Measurements from ENCODE around the gene APOE. TPM values are rescaled to one million over a fixed set of nuclear protein-coding genes. Genes with fewer than 3 reads are reported as not detected.
"Not testable (repeated sequence)": the region's sequence is repeated elsewhere in the genome, so short reads cannot be mapped to it uniquely, and the experiment has no call there.

Gene APOE
- total and polyA plus RNA-seq, 2 donors (not counting 3 experiments of a cell fraction or from before 2014, with no cell fraction given) = 3.3 to 6.2 TPM

DNA sequence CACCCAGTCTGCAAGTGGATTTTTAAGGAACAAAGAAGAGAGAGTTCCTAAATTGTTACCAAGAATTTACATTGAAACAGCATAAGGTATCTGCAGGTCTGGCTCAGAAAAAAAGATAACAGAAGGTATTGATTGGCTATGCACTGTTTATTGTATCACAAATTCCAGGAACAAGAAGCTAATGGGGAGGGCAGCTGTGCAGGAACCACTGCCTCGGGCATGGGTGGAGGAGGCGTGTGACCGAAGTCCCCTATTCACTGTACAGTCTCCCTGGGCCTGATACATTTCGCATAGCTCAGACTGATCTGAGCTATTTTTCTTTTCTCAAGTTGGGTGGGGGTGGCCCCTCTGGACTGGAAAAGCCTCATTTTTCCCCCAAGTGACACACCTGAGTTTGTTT, 47.8 kb upstream of the APOE start:
- no peak overlapping the region for H2AFZ ChIP-seq (ENCODE audit: low read depth, low read length)
- H3K27ac ChIP-seq (ENCODE audit: insufficient read depth, low read depth, low read length) = no peak overlapping the region
- H4K20me1 ChIP-seq (replicated peaks; ENCODE audit: control insufficient read depth, extremely low read depth, insufficient read depth, low read length) = no peaks in the 10 kb centered on the region
- H3K79me2 ChIP-seq (ENCODE audit: control insufficient read depth, insufficient read depth, low read length) = peaks cover 85% of the 10 kb centered on the region
- DNase-seq (ENCODE audit: low read depth, low spot score) (no peak), FAIRE-seq (no peak)
- H3K27me3 ChIP-seq (ENCODE audit: control insufficient read depth in 2 of 2, insufficient read depth in 2 of 2, low read length in 2 of 2) = no peaks in the 10 kb centered on the region
- intact Hi-C loops (cut with micrococcal nuclease) = no loop called here
- ChIA-PET POLR2A (no interaction called here), CTCF (interaction anchor here (1.0 to 1.6 kb wide), 2 partner anchors 10 to 13 kb away, joined by 3 read pairs; no protein-coding TSS in a partner anchor)
- peaks cover 0 to 8% of the 10 kb centered on the region in 2 experiments for H3K36me3 ChIP-seq (ENCODE audit: control insufficient read depth in 2 of 2, extremely low read depth in 1 of 2, insufficient read depth in 2 of 2, low read length in 2 of 2)
- peaks cover 14% of the 10 kb centered on the region for H3K4me1 ChIP-seq (ENCODE audit: control insufficient read depth, extremely low read depth, insufficient read depth, low read length)
- no TSS peak for BruUV-seq (replicated peaks)
- H3K9me1 ChIP-seq (replicated peaks; ENCODE audit: control insufficient read depth, extremely low read depth, insufficient read depth, low read length) = no peaks in the 10 kb centered on the region
- no peak for TF ChIP-seq EZH2 (IDR thresholded peaks at IDR 0.05; ENCODE audit: borderline replicate concordance, low read depth, low read length, severe bottlenecking)
- TF ChIP-seq MYC (IDR thresholded peaks at IDR 0.05; ENCODE audit: low read depth, low read length) = no peak
- no peak for TF ChIP-seq FOS (IDR thresholded peaks at IDR 0.05; ENCODE audit: borderline replicate concordance, insufficient read depth, low read length)
- TF ChIP-seq GATA2 (IDR thresholded peaks at IDR 0.05; ENCODE audit: insufficient read depth, insufficient read length, low read depth, low read length) = no peak
- TF ChIP-seq POLR2AphosphoS5 (IDR thresholded peaks at IDR 0.05; ENCODE audit: insufficient read depth, low read depth, low read length) = no peak
- TF ChIP-seq POLR2A (IDR thresholded peaks at IDR 0.05; ENCODE audit: low read depth, low read length) = no peak
- TF ChIP-seq, protein P1, sequence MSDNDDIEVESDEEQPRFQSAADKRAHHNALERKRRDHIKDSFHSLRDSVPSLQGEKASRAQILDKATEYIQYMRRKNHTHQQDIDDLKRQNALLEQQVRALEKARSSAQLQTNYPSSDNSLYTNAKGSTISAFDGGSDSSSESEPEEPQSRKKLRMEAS (IDR thresholded peaks at IDR 0.05; ENCODE audit: insufficient read depth, insufficient read length) = no peak
- no peak for TF ChIP-seq JUN (IDR thresholded peaks at IDR 0.05; ENCODE audit: borderline replicate concordance, insufficient read depth, insufficient read length, low read depth)
- TF ChIP-seq, protein P2, sequence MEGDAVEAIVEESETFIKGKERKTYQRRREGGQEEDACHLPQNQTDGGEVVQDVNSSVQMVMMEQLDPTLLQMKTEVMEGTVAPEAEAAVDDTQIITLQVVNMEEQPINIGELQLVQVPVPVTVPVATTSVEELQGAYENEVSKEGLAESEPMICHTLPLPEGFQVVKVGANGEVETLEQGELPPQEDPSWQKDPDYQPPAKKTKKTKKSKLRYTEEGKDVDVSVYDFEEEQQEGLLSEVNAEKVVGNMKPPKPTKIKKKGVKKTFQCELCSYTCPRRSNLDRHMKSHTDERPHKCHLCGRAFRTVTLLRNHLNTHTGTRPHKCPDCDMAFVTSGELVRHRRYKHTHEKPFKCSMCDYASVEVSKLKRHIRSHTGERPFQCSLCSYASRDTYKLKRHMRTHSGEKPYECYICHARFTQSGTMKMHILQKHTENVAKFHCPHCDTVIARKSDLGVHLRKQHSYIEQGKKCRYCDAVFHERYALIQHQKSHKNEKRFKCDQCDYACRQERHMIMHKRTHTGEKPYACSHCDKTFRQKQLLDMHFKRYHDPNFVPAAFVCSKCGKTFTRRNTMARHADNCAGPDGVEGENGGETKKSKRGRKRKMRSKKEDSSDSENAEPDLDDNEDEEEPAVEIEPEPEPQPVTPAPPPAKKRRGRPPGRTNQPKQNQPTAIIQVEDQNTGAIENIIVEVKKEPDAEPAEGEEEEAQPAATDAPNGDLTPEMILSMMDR (IDR thresholded peaks at IDR 0.05; ENCODE audit: extremely low read depth in 1 of 2, insufficient read depth in 1 of 2, low read depth in 1 of 2, low read length in 2 of 2) = no peak
- H3K4me2 ChIP-seq (ENCODE audit: insufficient read depth, low read length) = no peak overlapping the region
- H3K9ac ChIP-seq (replicated peaks; ENCODE audit: extremely low read depth, insufficient read depth, low read length) = no peak overlapping the region
- no peaks in the 10 kb centered on the region for H3K9me3 ChIP-seq (replicated peaks; ENCODE audit: control insufficient read depth, insufficient read depth, low read length)
- no peak overlapping the region for H3K4me3 ChIP-seq (replicated peaks in 1 of 3; ENCODE audit: insufficient read depth in 1 of 3, low read depth in 1 of 3, low read length in 3 of 3)
- dilution Hi-C loops (cut with MboI; ENCODE audit: extremely low pct_ligation_motif_present, low sequenced_read_pairs) = no loop called here

DNA sequence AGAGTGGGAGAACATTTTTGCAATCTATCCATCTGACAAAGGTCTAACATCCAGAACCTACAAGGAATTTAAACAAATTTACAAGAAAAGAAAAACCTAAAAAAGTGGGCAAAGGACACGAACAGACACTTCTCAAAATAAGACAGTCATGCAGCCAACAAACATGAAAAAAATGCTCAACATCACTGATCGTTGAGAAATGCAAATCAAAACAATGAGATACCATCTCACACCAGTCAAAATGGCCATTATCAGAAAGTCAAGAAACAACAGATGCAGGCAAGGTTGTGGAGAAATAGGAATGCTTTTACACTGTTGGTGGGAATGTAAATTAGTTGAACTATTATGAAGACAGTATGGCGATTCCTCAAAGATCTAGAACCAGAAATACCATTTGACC, 44.0 kb upstream of the APOE start:
- POLR2A ChIA-PET; CTCF ChIA-PET; H3K9me3 ChIP-seq (replicated peaks; ENCODE audit: control insufficient read depth, insufficient read depth, low read length); H3K27ac ChIP-seq (ENCODE audit: insufficient read depth, low read depth, low read length); BruUV-seq (replicated peaks); H3K4me2 ChIP-seq (ENCODE audit: insufficient read depth, low read length); dilution Hi-C loops (cut with MboI; ENCODE audit: extremely low pct_ligation_motif_present, low sequenced_read_pairs); DNase-seq (ENCODE audit: low read depth, low spot score); H3K27me3 ChIP-seq (ENCODE audit: control insufficient read depth in 2 of 2, insufficient read depth in 2 of 2, low read length in 2 of 2); H2AFZ ChIP-seq (ENCODE audit: low read depth, low read length); H3K9ac ChIP-seq (replicated peaks; ENCODE audit: extremely low read depth, insufficient read depth, low read length); H3K4me1 ChIP-seq (ENCODE audit: control insufficient read depth, extremely low read depth, insufficient read depth, low read length); H4K20me1 ChIP-seq (replicated peaks; ENCODE audit: control insufficient read depth, extremely low read depth, insufficient read depth, low read length); H3K9me1 ChIP-seq (replicated peaks; ENCODE audit: control insufficient read depth, extremely low read depth, insufficient read depth, low read length); intact Hi-C loops (cut with micrococcal nuclease); H3K4me3 ChIP-seq (replicated peaks in 1 of 3; ENCODE audit: insufficient read depth in 1 of 3, low read depth in 1 of 3, low read length in 3 of 3): not testable (repeated sequence)
- H3K36me3 ChIP-seq (ENCODE audit: control insufficient read depth in 2 of 2, extremely low read depth in 1 of 2, insufficient read depth in 2 of 2, low read length in 2 of 2) = peaks cover 4 to 15% of the 10 kb centered on the region in 2 experiments
- peaks cover 69% of the 10 kb centered on the region for H3K79me2 ChIP-seq (ENCODE audit: control insufficient read depth, insufficient read depth, low read length)
- peak; percentile 31 for FAIRE-seq

Data from endothelial cell of umbilical vein (primary cell).